B cell (primary cell): ENCODE data around the gene FRMD4A. TPM values are rescaled to one million over a fixed set of nuclear protein-coding genes. Genes with fewer than 3 reads are reported as not detected.

Experiments
- ATAC-seq: fragments of 200-7000 bp; cut with Tn5 transposase; one replicate; pipeline ENCODE4 v1.10.0; 2021; ENCODE audit warnings: low read depth, mild to moderate bottlenecking, moderate number of reproducible peaks, moderate library complexity
- CTCF ChIA-PET: fragments of 350-600 bp; sonication (Branson Sonifier 250); formaldehyde crosslinking; loops from one replicate; lab custom pipeline; 2021; ENCODE audit warnings: antibody characterized with exemption, inconsistent platforms; lab: Charles Lee
- POLR2A ChIA-PET: fragments of 350-600 bp; sonication (Branson Sonifier 250); formaldehyde crosslinking; loops from one replicate; lab custom pipeline; 2021; ENCODE audit warnings: antibody characterized with exemption; lab: Charles Lee
- DNase-seq: peaks from one replicate; pipeline ENCODE4 v3.0.0; 2013
- H2AFZ ChIP-seq: 2 replicates; pipeline ENCODE4 v1.6.1; 2012; ENCODE audit warnings: mild to moderate bottlenecking, low read depth, low read length; ENCODE audit not compliant: insufficient read depth, poor library complexity, severe bottlenecking
- H3K27ac ChIP-seq, 2 donors: 1 replicate in 1 of 2; 2 replicates in 1 of 2; pipeline ENCODE4 v1.5.1; 2012 to 2013; ENCODE audit warnings: low read length in 2 of 2, mild to moderate bottlenecking in 2 of 2, moderate library complexity in 1 of 2
- H3K27me3 ChIP-seq, 4 experiments: fragments of 200-600 bp in 1 of 4; sonication (generic) in 1 of 4; replicated peaks in 1 of 4; 1 replicate in 2 of 4; 2 replicates in 2 of 4; pipeline versions ENCODE4 v1.6.1 to v1.7.0; 2013 to 2016; ENCODE audit warnings: low read length in 3 of 4, mild to moderate bottlenecking in 2 of 4, mixed read lengths in 1 of 4, moderate library complexity in 1 of 4; ENCODE audit not compliant: insufficient read depth in 4 of 4, control insufficient read depth in 3 of 4; ENCODE audit errors: control extremely low read depth in 1 of 4
- H3K36me3 ChIP-seq, 2 experiments: replicated peaks in 1 of 2; 1 replicate in 1 of 2; 2 replicates in 1 of 2; pipeline versions ENCODE4 v1.6.1 to v1.7.1; 2013; ENCODE audit warnings: low read length in 1 of 2; ENCODE audit not compliant: insufficient read depth in 2 of 2, control insufficient read depth in 1 of 2; ENCODE audit errors: control extremely low read depth in 1 of 2, extremely low read depth in 1 of 2
- H3K4me1 ChIP-seq, 2 donors: fragments of 200-600 bp in 1 of 2; sonication (generic) in 1 of 2; 1 replicate in 1 of 2; 2 replicates in 1 of 2; pipeline versions ENCODE4 v1.5.1 to v1.6.1; 2013 to 2017; ENCODE audit warnings: low read length in 2 of 2; ENCODE audit not compliant: control insufficient read depth in 2 of 2, insufficient read depth in 2 of 2
- H3K4me2 ChIP-seq: replicated peaks from 2 replicates; pipeline ENCODE3; 2012; ENCODE audit warnings: mild to moderate bottlenecking, low read depth, low read length; ENCODE audit not compliant: poor library complexity, severe bottlenecking
- H3K4me3 ChIP-seq, 5 experiments: fragments of 200-600 bp in 1 of 5; sonication (generic) in 1 of 5; 1 replicate in 3 of 5; 2 replicates in 2 of 5; pipeline versions ENCODE4 v1.5.1 to v1.7.0; 2011 to 2016; ENCODE audit warnings: low read length in 4 of 5, mild to moderate bottlenecking in 4 of 5, low read depth in 2 of 5, control low read depth in 1 of 5, moderate library complexity in 1 of 5; ENCODE audit not compliant: insufficient read depth in 1 of 5; ENCODE audit errors: control extremely low read depth in 1 of 5, extremely low read depth in 1 of 5
- H3K79me2 ChIP-seq: fragments of 200-600 bp; sonication (generic); one replicate; pipeline ENCODE4 v1.6.0; 2016; ENCODE audit warnings: low read length; ENCODE audit not compliant: control insufficient read depth, insufficient read depth
- H3K9ac ChIP-seq: fragments of 200-600 bp; sonication (generic); 2 replicates; pipeline ENCODE4 v1.6.1; 2017; ENCODE audit warnings: mild to moderate bottlenecking, low read length, moderate library complexity
- H3K9me3 ChIP-seq, 3 donors: one replicate each; pipeline versions ENCODE4 v1.6.1 to v1.7.1; 2013; ENCODE audit warnings: low read length in 2 of 3; ENCODE audit not compliant: control insufficient read depth in 2 of 3, insufficient read depth in 1 of 3; ENCODE audit errors: control extremely low read depth in 1 of 3
- H4K20me1 ChIP-seq: 2 replicates; pipeline ENCODE4 v1.6.0; 2012; ENCODE audit warnings: mild to moderate bottlenecking, low read length; ENCODE audit not compliant: insufficient read depth, control insufficient read depth, poor library complexity, severe bottlenecking
- H3K27ac Mint-ChIP-seq: one replicate; pipeline ENCODE4 v1.8.0; 2021; ENCODE audit warnings: mixed read lengths
- H3K27me3 Mint-ChIP-seq: one replicate; pipeline ENCODE4 v1.8.0; 2021; ENCODE audit warnings: mixed read lengths
- H3K4me1 Mint-ChIP-seq: one replicate; pipeline ENCODE4 v1.8.0; 2021; ENCODE audit warnings: mixed read lengths
- H3K4me3 Mint-ChIP-seq: one replicate; pipeline ENCODE4 v1.8.0; 2021; ENCODE audit warnings: mixed read lengths
- H3K9me3 Mint-ChIP-seq: one replicate; pipeline ENCODE4 v1.8.0; 2022; ENCODE audit warnings: mixed read lengths; ENCODE audit not compliant: insufficient read depth
- EZH2 ChIP-seq: IDR thresholded peaks from 2 replicates; pipeline ENCODE4 v1.6.1; 2012; ENCODE audit warnings: borderline replicate concordance, low read depth, mild to moderate bottlenecking, moderate library complexity, low read length; ENCODE audit not compliant: insufficient read depth, poor library complexity, severe bottlenecking
- WGBS: methylation state at CpG from one replicate; pipeline ENCODE4 v1.1.5; 2013; ENCODE audit warnings: missing lambda C conversion rate; ENCODE audit not compliant: insufficient coverage; 5-methylcytosine and 5-hydroxymethylcytosine counted together
- intact Hi-C: fragments of 100-400 bp; cut with micrococcal nuclease; formaldehyde crosslinking; loops from one replicate; pipeline ENCODE4 v1.10.0; 2022
- polyA plus RNA-seq: library from polyadenylated mRNA; depleted of rRNA; stranded (reverse); fragments of >200 nt; gene quantifications from 2 replicates; pipeline ENCODE4 v1.2.3, GENCODE V29; 2012
- total RNA-seq, 2 donors: library from RNA; stranded (reverse); fragments of 120-200 nt in 1 of 2; gene quantifications; 1 replicate in 1 of 2; 2 replicates in 1 of 2; pipeline versions ENCODE4 v1.2.3 to v1.2.4, GENCODE V29; 2013 to 2022
- TF ChIP-seq, protein P1 (sequence below): fragments of 200-600 bp; IDR thresholded peaks from one replicate; pipeline ENCODE4 v1.8.0; 2022; ENCODE audit warnings: antibody characterized with exemption, mild to moderate bottlenecking

FRMD4A gene
- total and polyA plus RNA-seq, 2 donors (not counting 1 experiment from before 2014, with no cell fraction given) = 0.76 to 3.4 TPM

DNA sequence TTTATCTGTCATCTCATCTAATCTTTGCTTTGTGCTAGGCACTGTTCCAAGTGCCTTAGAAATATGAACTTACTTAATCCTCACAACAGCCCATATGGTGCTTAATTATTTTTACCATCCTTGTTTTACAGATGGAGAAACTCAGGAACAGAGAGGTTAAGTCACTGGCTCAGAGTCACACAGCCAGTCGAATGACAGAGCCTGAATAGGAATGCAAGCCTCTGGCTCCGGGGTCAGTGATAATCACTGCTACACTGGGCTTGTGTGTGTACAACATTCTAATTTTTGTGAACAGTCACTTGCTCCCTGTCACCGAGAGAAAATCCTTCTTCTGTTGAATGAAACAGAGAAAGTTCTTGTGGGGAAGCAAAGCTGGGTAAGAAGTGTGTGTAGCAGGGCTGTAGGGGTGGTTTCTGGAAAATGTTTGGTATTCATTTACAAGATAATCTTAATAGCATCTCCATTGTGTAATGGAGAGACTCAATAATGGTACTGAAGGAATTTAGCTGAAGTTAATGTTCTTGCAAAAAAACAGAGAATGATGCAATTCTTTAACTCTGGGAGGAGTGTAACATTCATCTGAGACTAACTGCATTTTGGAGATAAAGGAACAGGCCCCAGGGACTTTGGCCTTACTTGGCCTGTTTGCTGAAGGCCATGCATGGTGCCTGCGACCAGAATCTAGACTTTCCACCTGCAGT lies 290.6 kb downstream of the FRMD4A start:
- no peaks in the 10 kb centered on the region for H3K27me3 ChIP-seq
- H3K79me2 ChIP-seq = no peaks in the 10 kb centered on the region
- no peak overlapping the region for H3K27ac ChIP-seq
- CTCF ChIA-PET = interaction anchor here (0.7 kb wide), 1 partner anchor 10 kb away, joined by 3 read pairs; no protein-coding TSS in a partner anchor
- H3K4me3 ChIP-seq = no peak overlapping the region
- peaks cover 16% of the 10 kb centered on the region for H3K4me1 Mint-ChIP-seq
- H3K36me3 ChIP-seq = no peaks in the 10 kb centered on the region
- no peaks in the 10 kb centered on the region for H3K9me3 ChIP-seq
- ATAC-seq (no peak), DNase-seq (no peak)
- no peak overlapping the region for H3K27ac Mint-ChIP-seq
- H3K27me3 Mint-ChIP-seq = peaks cover 9% of the 10 kb centered on the region
- POLR2A ChIA-PET = no interaction called here
- 97% methylated on average over 3 of the region's 4 CpGs for WGBS
- peaks cover 3 to 4% of the 10 kb centered on the region in 2 donors for H3K4me1 ChIP-seq
- no peak for TF ChIP-seq EZH2
- TF ChIP-seq, protein P1, sequence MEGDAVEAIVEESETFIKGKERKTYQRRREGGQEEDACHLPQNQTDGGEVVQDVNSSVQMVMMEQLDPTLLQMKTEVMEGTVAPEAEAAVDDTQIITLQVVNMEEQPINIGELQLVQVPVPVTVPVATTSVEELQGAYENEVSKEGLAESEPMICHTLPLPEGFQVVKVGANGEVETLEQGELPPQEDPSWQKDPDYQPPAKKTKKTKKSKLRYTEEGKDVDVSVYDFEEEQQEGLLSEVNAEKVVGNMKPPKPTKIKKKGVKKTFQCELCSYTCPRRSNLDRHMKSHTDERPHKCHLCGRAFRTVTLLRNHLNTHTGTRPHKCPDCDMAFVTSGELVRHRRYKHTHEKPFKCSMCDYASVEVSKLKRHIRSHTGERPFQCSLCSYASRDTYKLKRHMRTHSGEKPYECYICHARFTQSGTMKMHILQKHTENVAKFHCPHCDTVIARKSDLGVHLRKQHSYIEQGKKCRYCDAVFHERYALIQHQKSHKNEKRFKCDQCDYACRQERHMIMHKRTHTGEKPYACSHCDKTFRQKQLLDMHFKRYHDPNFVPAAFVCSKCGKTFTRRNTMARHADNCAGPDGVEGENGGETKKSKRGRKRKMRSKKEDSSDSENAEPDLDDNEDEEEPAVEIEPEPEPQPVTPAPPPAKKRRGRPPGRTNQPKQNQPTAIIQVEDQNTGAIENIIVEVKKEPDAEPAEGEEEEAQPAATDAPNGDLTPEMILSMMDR = no peak
- intact Hi-C loops = no loop called here
- no peak overlapping the region for H3K9ac ChIP-seq
- H4K20me1 ChIP-seq = no peaks in the 10 kb centered on the region
- H2AFZ ChIP-seq = no peak overlapping the region
- H3K9me3 Mint-ChIP-seq = no peaks in the 10 kb centered on the region
- H3K4me3 Mint-ChIP-seq = no peak overlapping the region
- H3K4me2 ChIP-seq = no peak overlapping the region

DNA sequence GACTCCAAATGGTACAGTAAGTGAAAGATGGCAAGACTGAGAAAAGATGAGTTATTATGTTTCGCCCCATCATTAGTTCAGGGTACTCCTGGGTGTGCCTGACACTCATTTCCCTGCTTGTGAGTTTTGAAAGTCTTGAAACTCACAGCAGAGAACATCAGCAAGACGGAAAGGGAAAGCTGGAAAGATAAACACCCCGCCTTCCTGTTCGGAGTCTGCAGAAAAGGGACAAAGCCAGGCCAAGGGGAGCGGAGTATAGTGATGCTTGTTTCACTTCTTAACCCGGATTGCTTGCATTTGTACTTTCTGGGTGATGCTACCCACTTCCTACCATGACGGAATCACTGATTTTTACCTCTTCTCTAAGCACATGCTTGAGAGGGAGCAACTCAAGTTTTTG lies 294.5 kb downstream of the FRMD4A start:
- Histone ChIP-seq H3K9ac (no peak overlapping the region), H3K4me1 (peaks cover 7 to 10% of the 10 kb centered on the region in 2 donors), H3K36me3 (no peaks in the 10 kb centered on the region), H2AFZ (no peak overlapping the region), H3K27me3 (peaks cover 0 to 11% (median 0%) of the 10 kb centered on the region in 4 experiments), H4K20me1 (no peaks in the 10 kb centered on the region), H3K9me3 (peaks cover 0 to 7% (median 0%) of the 10 kb centered on the region in 3 donors), H3K27ac (no peak overlapping the region), H3K4me2 (no peak overlapping the region), H3K4me3 (no peak overlapping the region), H3K79me2 (no peaks in the 10 kb centered on the region)
- H3K27ac Mint-ChIP-seq = no peak overlapping the region
- POLR2A ChIA-PET = no interaction called here
- no peak for ATAC-seq
- CTCF ChIA-PET = no interaction called here
- H3K27me3 Mint-ChIP-seq = peaks cover 19% of the 10 kb centered on the region
- no peak for TF ChIP-seq EZH2
- TF ChIP-seq, protein P1 = no peak
- H3K4me1 Mint-ChIP-seq = peaks cover 9% of the 10 kb centered on the region
- no peak for DNase-seq
- no peaks in the 10 kb centered on the region for H3K9me3 Mint-ChIP-seq
- H3K4me3 Mint-ChIP-seq = no peak overlapping the region
- intact Hi-C loops = no loop called here
- WGBS = 98% methylated on average over 5 of the region's 7 CpGs
